ENCODE measurements around the gene RANBP3.
A peak's percentile ranks its signal among the peaks of the same experiment; 100 is the strongest.
"Not testable (repeated sequence)": the region's sequence is repeated elsewhere in the genome, so short reads cannot be mapped to it uniquely, and the experiment has no call there.

RANBP3 gene

DNA sequence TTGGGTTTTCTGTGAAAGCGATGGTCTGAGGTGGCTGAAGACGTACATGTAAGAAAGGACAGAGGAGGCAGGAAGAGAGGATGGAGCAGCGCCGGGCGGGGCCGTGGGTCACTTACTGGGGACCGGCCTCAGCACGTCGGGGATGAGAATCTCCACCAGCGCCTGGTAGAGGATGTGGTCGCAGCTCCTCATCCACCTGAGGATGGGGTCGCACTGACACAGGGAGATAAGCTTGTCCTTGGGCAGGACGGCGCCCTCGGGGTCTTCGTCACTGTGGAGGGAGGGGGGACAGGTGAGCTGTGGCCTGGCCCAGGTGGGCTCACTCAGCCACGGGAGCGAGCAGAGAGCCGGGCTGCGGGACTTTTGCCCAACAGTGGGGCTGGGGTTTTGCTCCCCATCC lies 29.0 kb upstream of the RANBP3 start:
- DNase-seq: no peak

DNA sequence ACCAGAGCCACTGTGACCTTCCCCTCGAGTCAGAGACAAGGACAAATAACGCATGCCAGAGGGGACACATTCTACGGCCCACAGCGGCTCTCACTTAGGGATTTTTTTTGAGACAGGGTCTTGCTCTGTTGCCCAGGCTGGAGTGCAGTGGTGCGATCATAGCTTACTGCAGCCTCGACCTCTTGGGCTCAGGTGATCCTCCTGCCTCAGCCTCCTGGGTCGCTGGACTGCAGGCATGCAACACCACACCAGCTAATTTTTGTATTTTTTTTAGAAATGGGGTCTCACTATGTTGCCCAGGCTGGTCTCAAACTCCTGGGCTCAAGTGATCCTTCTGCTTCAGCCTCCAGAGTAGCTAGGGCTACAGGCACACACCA lies 28.1 kb upstream of the RANBP3 start:
- DNase-seq: not testable (repeated sequence)

DNA sequence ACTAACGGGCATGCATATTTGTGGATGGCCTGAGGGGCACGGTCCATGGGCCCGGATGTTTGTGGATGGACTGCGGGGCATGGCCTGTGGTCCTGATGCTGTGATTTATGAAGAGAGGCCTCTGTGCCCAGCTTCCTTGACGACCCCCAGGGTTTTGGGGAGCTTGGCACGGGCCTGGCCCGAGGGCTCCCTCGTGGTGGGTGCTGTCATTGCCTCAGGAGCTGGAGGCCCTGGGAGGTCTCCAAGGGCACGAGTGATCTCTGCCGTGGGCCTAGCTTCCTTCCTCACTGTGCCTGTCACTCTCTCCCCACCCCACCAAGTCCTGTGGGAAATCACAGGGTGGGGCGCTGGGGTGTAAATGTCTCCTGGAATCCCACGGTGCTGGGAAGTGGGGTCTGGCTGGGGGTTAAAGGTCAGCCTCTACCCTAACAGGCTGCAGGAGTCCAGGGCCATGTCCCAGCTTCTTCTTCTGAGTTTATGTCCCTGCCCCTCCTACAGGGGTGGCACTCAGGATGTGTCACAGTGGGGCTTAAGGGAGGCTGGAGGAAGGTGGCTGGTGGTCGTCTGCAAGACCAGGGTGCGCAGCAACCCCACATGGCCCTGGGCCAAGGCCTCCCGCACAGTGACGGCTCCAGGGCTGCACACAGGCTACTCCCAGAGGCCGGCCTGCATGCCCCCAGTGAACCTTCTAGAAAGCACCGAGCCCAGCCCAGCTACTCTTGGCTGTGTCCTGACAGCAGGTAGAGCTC lies 27.6 kb upstream of the RANBP3 start:
- DNase-seq: no peak

DNA sequence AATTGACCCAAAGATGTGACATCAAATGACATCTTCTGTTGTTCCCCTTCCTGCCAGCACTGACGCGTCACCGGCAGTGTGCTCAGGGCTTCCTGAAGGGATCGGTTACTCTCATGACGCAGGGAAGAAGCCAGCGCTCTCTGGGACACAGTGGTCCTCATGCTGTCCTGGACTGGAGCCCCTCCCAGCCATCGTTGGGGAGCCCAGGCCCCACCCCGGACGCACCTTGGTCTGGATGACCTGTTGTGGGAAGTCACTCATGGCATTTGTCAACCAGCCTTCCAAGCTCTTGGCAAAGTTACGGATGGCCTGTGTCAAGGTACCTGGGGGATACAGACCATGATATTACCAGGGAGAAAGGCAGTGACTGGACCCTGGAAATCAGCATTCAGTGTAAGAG lies 26.0 kb upstream of the RANBP3 start:
- no peak for DNase-seq

DNA sequence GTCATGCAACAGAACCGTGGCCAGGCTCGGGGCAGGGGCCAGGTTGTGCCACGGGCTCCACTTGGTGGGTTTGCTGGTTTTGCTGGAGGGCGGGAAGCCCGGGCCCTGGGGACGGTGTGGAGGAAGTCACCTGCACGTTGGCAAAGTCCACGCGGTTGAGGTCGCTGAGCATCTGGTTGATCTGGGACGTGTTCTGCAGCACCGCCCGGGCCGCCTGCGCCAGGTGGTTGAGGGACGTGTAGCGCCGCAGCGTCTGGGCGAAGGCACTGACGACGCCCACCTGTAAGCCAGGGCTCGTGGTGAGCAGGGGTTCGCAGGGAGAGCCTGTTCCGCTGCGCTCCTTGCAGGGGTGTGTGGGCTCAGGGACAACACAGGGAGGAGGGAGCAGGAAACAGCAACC lies 24.7 kb upstream of the RANBP3 start:
- DNase-seq: no peak

DNA sequence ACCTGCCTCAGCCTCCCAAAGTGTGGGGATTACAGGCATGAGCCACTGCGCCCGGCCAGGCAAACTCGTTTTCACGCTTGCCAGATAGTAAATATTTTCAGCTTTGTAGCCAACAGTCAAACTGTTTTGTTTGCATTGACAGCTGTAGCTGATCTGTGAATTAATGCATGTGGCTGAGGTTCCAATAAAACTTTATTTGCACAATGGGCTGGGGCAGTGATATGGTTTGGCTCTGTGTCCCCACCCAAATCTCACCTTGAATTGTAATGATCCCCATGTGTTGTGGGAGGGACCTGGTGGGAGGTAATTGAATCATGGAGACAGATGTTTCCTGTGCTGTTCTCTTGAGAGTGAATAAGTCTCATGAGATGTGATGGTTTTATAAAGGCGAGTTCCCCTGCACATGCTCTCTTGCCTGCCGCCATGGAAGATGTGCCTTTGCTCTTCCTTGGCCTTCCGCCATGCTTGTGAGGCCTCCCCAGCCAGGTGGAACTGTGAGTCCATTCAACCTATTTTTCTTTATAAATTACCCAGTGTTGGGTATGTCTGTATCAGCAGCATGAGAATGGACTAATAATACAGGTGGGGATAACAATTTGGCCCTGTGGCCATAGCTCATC lies 22.4 kb upstream of the RANBP3 start:
- no peak for DNase-seq

DNA sequence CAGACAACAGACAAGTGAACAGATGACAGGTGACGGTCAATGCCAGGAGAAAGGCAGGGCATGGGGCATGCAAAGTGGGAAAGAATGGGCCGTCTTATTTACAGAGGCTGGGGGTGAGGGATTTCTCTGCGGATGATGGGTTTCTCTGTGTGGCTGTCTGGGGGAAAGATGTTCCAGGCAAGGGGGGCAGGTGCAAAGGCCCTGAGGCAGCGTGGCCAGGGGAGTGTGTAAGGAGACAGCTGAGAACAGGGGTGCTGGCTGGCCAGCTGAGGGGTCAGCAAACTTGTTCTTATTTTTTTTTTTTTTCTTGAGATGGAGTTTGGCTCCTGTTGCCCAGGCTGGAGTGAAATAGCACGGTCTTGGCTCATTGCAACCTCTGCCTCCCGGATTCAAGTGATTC lies 21.8 kb upstream of the RANBP3 start:
- DNase-seq: no peak

DNA sequence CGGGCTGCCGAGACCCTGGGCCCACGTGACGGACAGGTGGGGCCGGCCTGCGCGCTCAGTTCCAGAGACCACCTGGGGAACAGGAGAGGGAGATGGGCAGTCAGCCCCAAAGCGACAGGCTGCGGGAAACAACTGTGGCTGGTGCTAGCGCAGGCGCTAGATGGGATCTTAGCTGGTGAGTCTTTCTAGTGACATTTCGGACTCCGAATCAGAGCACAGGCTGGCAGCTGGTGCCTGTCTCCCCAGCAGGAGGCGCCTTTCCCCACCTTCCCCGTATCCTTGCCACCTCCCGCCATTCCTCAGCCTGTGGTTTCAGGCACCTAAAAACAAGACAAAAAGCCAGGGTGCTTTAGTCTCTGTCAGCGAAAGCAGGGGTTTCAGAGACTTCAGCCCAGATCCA lies 19.4 kb upstream of the RANBP3 start:
- DNase-seq: no peak

DNA sequence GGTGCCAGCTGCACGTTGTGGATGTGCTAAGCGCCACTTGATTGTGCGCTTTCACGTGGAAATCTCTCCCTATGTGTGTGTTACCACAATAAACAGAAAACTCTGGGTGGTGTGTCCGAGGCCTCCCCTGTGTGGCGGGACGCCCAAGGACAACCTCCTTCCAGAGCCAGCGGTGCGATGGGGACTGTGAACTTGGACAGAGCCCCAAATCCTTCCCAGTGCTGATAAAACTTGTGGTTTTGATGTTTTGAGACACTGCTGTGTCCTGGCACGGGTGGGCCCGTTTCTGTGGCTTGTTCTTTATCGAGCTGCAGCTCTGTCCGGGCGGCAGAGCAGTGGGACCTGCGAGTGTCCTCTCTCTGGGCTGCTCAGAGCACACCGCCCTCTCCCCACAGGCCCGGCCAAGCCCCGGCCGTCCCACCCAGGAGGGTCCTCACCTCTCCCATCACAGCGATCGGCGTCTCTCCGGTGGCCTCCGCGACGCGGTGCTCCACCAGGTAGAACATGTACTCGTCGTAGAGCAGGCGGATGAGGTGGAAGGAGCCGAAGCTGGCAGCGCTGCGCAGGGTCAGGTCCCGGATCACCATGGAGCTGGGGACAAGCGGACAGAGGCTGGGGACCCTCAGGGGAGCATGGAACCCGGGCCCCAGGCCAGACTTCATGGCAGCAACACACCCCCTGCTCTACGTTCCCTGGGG lies 18.8 kb upstream of the RANBP3 start:
- no peak for DNase-seq

DNA sequence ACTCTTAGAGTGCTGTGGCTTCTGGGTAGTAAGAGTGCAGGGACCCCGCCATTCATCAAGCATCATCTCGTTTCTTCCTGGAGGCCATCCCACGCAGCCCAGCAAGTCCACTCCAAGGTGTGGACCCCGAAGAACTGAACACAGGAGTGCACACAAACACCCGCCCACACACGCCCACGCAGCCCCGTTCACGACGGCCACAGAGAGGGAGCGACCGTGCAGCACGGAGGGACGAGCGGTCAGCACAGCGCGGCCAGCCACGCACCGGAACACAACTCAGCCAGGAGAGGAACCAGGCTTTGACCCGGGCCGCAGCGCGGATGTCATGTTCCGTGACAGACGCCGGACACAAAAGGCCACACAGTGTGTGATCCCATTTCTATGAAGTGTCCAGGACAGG lies 18.2 kb upstream of the RANBP3 start:
- peak in 1 of 2 experiments; percentile 17 for DNase-seq

DNA sequence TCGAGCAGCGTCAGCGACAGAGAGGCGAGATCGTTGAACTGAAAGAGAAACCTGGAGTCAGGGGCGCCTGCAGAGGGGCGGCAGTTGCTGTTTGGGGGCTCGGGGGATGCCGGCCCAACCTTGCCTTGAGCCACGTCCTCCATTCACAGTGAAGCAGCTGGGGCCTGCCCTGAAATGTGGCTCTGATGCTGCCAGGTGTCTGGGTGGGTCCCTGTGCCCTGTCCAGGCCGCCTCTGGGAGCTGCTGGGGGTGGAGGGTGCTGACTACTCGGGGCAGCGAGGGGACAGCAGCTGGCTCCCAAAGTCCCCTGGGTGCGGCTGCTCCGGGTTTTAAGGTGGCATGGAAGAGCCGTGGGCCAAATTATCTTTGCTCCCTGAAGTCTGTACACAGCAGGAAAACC lies 17.7 kb upstream of the RANBP3 start:
- no peak for DNase-seq

DNA sequence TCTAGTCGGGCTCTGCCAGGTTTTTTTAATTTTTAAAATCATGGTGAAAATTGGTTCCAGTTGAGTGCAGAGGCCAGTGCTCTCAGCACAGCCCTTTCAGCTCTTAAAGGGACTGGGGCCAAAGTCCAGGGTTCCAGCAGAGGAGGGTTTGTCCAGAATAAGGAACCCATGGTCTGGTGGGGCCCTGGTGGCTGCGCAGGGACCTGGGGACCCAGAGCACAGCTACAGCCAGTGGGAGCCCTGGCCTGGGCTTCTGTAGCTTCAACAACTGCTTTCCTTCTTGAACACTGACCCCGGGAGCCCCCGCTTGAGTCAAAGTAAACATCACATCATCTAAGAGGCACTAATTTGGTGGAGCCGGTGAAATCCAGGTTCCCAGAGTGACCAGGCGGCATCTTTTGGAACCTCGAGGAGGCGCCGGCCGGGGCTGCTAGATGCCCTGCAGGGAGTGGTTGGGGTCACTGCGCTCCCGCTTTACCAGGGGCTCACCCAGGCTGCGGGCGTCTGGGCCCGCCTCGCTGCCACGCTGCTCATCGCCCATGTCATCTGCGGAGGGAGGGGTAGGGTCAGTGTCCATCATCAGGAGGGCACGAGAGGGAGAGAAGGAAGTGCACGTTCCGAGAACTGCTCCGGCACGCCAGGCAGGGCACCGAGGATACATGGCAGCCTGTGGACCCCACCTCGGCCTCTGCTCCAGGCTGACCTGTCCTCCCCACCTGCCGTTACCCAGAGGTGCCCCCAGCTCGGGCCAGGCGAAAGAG lies 16.6 kb upstream of the RANBP3 start:
- DNase-seq: no peak

DNA sequence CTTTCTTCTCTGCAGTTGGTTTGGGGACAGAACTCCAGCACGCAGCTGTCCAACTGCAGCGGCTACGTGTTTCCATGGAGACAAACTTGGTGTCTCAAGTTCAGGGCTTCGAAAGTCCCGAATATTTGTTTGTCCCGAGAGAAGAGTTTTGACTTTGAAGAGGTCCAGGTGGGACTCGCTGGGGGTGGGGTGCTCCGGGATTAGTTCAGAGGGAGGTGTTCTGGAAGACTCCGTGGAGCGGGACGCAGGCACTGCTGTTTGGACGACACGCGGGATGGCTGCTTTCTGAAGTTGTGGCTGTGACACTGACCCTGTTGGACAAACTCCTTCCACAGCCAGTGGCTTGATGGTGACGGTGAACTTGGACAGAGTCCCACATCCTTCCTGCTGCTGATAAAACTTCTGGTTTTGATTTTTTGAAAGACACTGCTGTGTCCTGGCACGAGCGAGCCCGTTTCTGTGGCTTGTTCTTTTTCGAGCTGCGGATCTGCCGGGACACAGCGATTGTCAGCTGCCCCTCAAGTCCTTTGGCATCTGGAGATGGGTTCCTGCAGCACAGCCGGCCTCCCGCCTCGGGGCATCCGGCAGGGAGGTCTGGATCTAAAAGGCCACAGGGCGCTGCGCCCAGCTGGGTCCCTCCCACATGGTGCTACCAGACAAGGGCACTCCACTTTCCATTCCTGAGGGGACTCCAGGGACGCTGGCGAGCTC lies 15.9 kb upstream of the RANBP3 start:
- no peak for DNase-seq

DNA sequence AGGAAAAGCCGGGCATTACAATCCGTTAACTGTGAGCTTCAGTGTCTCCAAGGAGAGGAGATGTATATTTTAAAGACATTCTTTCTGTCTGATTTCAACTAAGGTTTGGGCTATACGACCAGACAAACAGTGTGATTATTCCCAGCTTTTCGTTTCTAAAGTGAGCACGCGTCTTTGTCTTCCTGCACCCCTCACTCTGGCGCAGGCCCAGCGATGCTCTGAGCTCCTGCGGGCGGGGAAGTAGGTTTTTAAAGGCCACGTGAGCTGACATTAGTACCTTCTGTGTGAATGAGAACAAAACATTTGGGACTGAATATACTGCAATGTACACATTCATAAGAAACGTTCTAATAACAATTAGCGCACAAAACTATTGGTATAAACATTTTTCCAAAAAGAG lies 15.3 kb upstream of the RANBP3 start:
- DNase-seq: no peak

DNA sequence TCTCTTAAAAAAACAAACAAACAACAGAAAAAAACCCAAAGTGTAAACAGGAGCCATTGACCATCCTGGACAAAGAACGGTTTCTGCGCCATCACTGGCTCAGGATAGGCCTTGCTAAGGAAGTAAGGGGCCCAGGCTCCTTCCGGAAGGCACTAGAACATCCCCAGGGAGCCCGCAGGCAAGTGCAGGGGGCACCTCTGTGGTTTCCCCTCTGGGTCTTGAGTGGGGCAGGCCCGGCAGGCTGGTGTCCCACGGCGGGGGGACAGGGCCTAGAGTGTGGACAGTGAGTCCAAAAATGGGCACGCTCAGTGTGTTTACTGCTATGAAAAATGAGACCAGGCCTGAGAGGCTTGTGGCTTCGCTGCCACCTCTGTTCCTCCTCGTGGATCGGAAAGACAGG lies 14.8 kb upstream of the RANBP3 start:
- no peak for DNase-seq

DNA sequence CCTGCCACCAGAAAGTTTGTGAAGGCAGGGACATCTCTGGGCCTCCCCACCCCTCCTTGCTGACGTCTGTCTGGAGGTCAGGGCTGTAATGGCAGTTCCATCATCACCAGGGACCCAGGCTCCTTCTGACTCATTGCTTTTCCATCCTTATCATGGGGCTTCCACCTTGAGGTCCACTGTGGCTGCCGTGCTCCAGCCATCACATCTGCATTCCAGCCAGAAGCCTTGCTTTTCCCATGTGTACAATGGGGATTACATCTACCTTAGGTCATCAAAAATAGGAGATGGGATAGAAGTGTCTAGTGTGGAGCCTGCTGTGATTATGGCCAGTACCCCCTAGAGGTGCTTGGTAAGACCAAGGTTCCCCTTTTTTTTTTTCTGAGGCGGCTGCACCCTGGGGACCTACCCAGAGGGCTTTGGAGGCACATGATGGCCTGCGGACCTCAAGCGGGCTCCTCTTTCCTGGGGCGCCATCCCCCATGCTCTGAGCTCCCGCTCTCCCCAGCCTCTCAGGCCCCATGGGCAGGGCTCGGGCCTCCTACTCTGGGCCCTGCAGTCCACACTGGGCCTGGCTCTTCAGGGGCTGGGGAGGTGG lies 13.4 kb upstream of the RANBP3 start:
- DNase-seq: no peak

DNA sequence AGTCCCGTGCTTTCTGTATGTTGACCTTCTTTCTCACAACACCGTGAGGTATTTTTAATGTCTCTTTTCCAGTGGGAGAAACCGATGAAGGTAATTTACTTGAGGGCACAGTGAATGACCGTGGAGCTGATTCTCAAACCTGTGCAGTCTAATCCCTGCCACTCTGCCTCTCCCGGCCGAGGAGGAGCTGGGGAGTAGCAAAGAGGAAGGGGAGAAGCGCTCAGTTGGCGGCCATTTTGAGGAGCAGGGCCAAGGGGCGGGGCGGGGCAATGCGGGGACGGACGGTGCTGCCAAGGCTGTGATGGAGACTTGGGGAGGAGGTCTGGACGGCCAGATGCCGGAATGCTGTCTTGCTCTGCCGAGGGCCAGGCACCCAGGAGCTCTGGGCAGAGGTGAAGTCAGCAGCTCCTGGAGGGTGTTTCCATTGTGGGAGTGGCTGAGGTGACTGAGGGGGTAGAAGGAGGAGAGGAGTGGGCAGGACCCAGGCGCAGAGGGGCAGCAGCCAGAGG lies 12.4 kb upstream of the RANBP3 start:
- DNase-seq: no peak

DNA sequence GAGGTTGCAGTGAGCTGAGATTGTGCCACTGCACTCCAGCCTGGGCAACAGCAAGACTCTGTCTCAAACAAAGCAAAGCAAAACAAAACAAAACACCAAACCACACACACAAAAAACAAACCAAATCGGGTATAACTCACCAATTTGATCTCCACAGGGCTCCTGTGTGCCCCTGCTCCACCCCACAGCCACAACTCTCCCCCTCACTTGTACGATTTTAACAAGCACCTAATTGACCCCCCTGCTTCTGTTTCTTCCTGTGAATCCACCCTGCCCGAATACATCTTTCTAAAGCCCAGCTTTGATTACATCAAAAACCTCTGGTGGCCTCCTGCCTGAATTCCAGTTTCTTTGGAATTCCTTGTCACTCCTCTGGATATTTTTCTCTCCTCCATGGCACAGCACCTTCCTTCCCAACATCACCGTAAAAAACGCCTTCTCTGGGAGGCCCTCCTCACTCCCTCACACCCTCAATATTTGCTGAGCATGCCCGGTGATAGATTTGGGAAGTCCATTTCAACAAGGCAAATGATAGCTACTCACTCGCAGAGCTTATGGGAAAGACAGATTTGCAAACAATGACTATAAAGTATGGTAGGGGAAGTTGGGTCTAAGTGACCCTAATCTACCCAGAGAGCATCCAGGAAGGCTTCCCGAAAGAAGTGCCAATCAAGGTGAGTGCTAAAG lies 11.6 kb upstream of the RANBP3 start:
- DNase-seq: no peak

DNA sequence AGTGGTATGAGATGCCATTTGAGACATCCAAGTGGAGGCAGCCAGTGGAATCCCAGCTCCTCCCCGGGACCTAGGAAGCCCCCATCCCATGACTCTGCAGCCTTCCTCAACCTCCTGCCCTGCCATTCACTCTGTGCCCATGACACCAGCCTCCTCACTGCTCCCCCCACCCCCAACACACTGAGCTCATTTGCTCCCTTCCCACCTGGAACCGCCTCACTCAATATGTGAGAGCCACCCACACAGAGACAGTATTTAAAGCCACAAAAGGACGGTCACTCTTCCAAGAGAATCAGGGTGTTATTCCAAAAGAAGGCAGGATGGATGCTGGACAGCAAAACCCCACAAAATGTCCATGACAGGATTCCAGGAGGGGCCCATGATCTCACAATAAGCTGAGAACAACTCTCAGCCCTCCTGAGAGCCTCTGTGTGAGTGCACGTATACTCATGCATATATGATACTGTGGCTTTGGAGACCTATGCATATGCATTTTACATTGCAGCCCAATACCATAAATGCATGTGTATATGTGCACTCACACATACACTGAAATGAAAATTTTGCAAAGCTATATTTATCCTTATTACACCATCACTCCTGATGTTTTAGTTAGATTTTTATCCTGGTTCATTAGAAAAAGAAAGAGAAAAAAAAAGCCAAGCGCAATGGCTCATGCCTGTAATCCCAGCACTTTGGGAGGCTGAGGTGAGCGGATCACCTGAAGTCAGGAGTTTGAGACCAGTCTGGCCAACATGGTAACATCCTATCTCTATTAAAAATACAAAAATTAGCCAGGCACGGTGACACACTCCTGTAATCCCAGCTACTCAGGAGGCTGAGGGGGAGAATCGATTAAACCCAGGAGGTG lies 10.8 kb upstream of the RANBP3 start:
- no peak for DNase-seq

DNA sequence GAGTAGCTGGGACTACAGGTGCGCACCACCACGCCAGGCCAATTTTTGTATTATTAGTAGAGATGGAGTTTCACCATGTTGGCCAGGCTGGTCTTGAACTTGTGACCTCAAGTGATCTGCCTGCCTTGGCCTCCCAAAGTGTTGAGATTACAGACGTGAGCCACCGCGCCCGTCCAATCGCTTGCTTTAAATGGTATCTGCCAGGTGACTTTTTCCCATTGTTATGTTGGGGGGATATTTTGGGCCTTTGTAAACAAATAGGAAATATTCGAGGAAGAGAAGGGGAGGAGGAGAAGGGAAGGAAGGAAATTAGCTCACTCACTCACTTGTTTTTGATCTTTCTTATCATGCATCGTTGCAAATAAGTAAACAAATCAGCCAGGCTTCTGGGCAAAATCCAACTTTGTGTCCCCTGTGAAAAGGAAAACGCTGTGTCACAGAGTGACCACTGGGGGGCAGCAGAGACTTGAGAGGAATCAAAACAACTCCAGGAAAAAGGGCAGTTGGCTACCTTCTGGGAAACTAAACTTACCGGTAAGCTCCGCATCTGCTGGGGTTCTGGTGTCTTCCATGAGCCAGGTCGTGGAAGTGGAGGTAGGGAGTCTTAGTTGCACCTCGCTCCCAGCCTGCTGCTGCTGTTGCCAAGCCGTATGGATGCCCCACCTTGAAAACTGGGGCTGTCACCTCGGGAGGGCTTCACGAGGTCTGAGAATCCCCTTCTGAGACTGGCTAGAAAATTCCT lies 9.3 kb upstream of the RANBP3 start:
- peak; percentile 63 to 71 for DNase-seq

All from activated CD4-positive, alpha-beta T cell treated with anti-CD3 and anti-CD28 coated beads, Interleukin-2, amount 50 U/mL, for 4 hours (primary cell).